Urinary bladder (tissue), 4 donors: ENCODE data around the gene CCDC71L. TPM values are rescaled to one million over a fixed set of nuclear protein-coding genes. Genes with fewer than 3 reads are reported as not detected.
A peak's percentile ranks its signal among the peaks of the same experiment; 100 is the strongest.
"Not testable (repeated sequence)": the region's sequence is repeated elsewhere in the genome, so short reads cannot be mapped to it uniquely, and the experiment has no call there.

ENCODE experiments used
- DNase-seq: peaks from one replicate; pipeline ENCODE4 v3.0.0-alpha.2; 2015; ENCODE audit errors: extremely low spot score
- H3K27ac ChIP-seq: one replicate; pipeline ENCODE4 v1.5.1; 2013; ENCODE audit warnings: low read depth, mild to moderate bottlenecking, moderate library complexity
- H3K36me3 ChIP-seq: one replicate; pipeline ENCODE4 v1.6.1; 2013; ENCODE audit warnings: mild to moderate bottlenecking, moderate library complexity; ENCODE audit not compliant: insufficient read depth
- H3K4me1 ChIP-seq: one replicate; pipeline ENCODE4 v1.6.1; 2013; ENCODE audit warnings: mild to moderate bottlenecking, moderate library complexity; ENCODE audit not compliant: insufficient read depth
- H3K4me3 ChIP-seq: one replicate; pipeline ENCODE4 v1.5.1; 2013; ENCODE audit warnings: low read depth, low read length
- WGBS: extraction: QIAGEN DNeasy Blood & Tissue Kit; methylation state at CpG from one replicate; pipeline ENCODE4 v1.1.7; 2013; 5-methylcytosine and 5-hydroxymethylcytosine counted together
- polyA plus RNA-seq: library from polyadenylated mRNA; stranded (reverse); fragments of 200-250 nt; gene quantifications from one replicate; pipeline ENCODE4 v1.2.3, GENCODE V29; 2013
- total RNA-seq: library from RNA; depleted of rRNA; stranded (reverse); fragments of >200 nt; gene quantifications from one replicate; pipeline ENCODE4 v1.2.3, GENCODE V29; 2014
- donor health status: healthy with polysubstance abuse.
- donor health status: healthy.

CCDC71L gene
- total and polyA plus RNA-seq, 2 donors, result 10.6 to 24.3 TPM

DNA sequence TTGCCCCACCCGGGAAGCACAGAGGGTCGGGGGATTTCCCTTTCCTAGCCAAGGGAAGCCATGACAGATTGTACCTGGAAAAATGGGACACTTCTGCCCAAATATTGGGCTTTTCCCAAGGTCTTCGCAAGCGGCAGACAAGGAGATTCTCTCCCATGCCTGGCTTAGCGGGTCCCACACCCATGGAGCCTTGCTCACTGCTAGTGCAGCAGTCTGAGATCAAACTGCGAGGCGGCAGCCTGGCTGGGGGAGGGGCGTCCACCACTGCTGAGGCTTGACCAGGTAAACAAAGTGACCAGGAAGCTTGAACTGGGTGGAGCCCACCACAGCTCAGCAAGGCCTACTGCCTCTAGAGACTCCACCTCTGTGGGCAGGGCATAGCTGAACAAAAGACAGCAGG, 11.0 kb upstream of the CCDC71L start:
- not testable (repeated sequence) for H3K36me3 ChIP-seq, H3K4me3 ChIP-seq, DNase-seq, H3K4me1 ChIP-seq, H3K27ac ChIP-seq
- WGBS, result 92% methylated on average over 8 of the region's 8 CpGs

DNA sequence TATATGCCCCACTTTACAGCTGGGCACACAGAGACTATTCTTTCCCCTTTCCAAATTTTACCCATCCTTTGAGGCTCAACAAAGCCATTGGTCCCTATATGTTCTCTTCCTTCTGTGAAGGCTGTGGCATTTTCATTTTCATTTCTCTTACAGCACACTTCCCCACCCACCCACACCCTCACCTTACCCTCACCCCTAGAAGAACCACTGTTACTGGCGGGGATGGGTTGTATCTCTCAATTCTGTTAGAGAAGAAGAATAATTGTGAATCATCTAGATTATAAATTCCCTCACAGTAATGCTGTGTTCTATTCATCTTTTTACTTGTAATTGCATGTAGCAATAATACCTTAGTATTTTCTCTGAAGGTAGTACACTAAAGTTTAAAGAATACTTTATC, 10.2 kb upstream of the CCDC71L start:
- H3K4me1 ChIP-seq, result no peaks in the 10 kb centered on the region
- H3K4me3 ChIP-seq, result no peak overlapping the region
- DNase-seq, result no peak
- no peaks in the 10 kb centered on the region for H3K36me3 ChIP-seq
- H3K27ac ChIP-seq, result no peak overlapping the region
- 83% methylated on average over 1 of the region's 1 CpG for WGBS

DNA sequence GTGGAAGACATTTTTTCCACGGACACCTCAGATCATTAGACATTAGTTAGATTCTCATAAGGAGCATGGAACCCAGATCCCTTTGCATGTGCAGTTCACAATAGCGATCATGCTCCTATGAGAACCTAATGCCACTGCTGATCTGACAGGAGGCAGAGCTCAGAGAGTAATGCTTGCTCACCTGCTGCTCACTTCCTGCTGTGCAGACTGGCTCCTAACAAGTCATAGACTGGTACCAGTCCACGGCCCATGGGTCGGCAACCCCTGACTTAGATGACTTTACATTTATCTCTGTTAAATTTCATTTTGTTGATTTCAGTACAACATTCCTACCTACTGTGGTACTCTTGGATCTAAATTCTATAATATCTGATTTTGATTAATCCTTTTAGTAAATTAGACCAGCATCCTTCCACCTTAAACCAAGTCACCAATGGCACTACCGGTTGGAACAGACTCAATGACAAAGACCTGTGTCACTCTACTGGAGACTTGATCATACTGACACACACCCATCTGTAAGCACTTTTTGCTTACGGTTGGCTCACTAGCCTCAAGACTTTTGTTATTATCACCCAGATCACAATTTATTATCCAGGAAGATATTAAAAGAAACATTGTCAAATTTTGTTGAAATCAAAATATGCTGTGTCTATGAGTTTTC, 8.0 kb upstream of the CCDC71L start:
- WGBS, result 85% methylated on average over 6 of the region's 6 CpGs
- no peak overlapping the region for H3K4me3 ChIP-seq
- H3K4me1 ChIP-seq, result no peaks in the 10 kb centered on the region
- DNase-seq, result no peak
- H3K27ac ChIP-seq, result no peak overlapping the region
- H3K36me3 ChIP-seq, result no peaks in the 10 kb centered on the region

DNA sequence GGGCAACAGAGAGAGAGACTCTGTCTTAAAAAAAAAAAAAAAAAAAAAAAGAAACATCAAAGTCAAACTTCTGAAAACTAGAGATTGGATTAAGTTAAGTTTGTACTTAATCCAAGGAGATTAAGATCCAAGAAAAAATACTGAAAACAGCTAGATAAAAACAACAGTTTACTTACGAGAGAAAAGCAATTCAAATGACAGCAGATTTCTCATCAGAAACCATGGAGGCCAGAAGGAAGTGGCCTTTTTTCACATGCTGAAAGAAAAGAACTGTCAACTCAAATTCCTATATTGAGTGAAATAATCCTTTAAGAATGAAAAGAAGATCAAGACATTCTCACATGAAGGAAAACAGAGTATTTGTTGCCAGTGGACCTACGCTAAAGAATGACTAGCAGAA, 5.4 kb upstream of the CCDC71L start:
- H3K27ac ChIP-seq, result no peak overlapping the region
- no peaks in the 10 kb centered on the region for H3K36me3 ChIP-seq
- no peak for DNase-seq
- no peak overlapping the region for H3K4me3 ChIP-seq
- WGBS, result 72% methylated on average over 2 of the region's 2 CpGs
- H3K4me1 ChIP-seq, result no peaks in the 10 kb centered on the region

DNA sequence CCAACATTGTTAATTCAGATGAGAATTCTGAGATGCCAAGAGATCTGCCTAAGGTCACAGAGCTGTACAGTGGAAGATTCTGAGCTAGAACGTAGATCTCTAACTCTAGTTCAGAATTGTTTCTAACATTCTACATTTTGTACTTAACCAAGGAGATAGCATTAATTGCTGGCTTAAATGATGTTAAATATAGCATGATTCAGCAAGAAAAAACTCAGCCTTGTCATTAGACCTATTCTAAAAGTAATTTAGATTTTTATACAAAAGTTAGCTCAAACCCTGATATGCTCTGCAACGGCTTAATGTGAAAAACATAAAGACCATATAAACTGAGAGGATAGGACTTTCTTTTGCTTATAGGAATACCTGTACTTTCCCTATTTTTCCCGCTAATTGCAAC, 3.4 kb upstream of the CCDC71L start:
- no peak for DNase-seq
- H3K27ac ChIP-seq, result no peak overlapping the region
- H3K36me3 ChIP-seq, result no peaks in the 10 kb centered on the region
- H3K4me3 ChIP-seq, result no peak overlapping the region
- WGBS, result 68% methylated on average over 3 of the region's 3 CpGs
- no peaks in the 10 kb centered on the region for H3K4me1 ChIP-seq

DNA sequence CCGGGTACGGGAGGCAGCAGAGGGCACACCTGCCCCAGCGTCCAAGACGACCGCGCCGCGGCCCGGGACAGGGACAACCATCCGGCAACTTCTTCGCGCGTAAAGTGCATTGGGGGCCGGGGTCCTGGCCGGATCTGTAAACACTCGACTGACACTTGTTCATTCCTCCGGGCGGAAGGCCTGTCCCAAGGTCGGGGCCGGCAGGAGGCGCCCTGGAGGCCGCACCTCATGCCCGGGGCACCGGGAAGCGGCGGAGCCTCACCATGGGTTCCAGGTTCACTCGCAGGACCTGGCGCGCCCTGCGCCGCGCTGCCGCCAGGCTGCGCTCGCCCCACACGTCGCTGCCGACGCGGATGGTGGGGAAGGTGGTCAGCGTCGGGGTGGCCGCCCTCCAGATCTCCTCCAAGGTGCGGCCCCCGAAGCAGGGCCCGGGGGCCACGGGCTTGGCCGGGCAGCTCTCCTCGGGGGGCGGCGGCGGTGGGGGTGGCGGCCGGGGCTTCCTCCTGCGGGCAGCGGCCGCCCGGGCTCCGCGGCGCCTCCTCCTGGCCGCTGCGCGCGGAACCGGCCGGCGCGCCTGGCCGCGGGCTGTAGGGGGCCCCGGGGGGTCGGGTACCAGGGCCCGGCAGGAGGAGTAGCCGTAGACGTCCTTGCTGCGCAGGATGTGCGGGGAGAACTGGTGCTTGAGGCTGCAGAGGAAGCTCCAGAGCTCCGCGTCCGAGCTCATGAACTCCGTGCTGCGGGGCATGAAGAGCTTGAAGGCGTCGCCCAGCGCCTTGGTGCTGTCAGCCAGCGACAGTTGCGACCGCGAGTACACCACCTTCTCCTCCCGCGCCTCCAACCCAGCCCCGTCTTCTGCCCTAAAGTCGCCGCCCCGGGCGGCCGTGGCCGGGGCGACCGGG, 746 bp downstream of the CCDC71L start:
- H3K4me3 ChIP-seq, result peak overlapping the region; percentile 89
- no peak for DNase-seq

DNA sequence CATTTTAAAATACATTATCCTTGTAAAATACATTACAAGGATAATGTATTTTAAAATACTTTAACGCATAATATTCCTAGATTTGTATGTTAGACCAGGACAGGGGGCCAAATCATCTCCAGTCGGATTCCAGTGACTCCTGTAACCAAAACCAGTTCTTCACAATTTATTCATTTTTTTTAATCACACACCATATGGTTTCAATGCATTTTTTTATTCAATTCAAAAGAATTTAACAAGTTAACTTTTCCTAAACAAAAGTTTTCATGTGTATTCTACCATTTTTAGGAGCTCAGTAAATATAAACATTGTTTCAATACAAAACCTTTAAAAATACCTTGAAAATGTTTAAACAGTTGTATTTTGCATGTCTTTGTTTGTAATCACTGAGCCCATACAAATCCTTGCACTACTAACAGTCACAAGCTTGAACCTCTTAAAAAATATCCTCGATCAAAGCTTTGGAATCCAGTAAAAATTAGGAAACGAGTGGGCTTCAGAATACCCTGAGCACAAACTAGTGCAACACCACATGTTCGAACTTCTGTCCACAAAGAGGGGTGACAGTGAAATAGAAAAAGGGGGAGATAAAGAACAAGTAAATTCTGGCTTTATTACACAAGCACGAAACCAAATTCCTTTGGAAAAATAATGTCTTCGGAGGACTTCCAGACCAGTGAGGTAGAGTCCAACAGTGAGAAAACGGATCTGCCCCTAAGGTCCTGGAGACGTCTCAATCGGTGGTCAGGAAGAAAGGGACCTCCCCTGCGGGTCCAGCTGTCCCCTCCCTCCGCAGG, 1.6 kb downstream of the CCDC71L start:
- H3K4me3 ChIP-seq, result peak overlapping the region; percentile 89
- no peaks in the 10 kb centered on the region for H3K36me3 ChIP-seq
- 16% methylated on average over 12 of the region's 12 CpGs for WGBS
- DNase-seq, result no peak
- H3K27ac ChIP-seq, result peak overlapping the region; percentile 96
- no peaks in the 10 kb centered on the region for H3K4me1 ChIP-seq

More for the DNA sequence above, 746 bp downstream of the CCDC71L start:
- Histone ChIP-seq H3K27ac (peak overlapping the region; percentile 96), H3K4me1 (no peaks in the 10 kb centered on the region), H3K36me3 (no peaks in the 10 kb centered on the region)
- under 1% methylated on average over 101 of the region's 101 CpGs for WGBS

DNA sequence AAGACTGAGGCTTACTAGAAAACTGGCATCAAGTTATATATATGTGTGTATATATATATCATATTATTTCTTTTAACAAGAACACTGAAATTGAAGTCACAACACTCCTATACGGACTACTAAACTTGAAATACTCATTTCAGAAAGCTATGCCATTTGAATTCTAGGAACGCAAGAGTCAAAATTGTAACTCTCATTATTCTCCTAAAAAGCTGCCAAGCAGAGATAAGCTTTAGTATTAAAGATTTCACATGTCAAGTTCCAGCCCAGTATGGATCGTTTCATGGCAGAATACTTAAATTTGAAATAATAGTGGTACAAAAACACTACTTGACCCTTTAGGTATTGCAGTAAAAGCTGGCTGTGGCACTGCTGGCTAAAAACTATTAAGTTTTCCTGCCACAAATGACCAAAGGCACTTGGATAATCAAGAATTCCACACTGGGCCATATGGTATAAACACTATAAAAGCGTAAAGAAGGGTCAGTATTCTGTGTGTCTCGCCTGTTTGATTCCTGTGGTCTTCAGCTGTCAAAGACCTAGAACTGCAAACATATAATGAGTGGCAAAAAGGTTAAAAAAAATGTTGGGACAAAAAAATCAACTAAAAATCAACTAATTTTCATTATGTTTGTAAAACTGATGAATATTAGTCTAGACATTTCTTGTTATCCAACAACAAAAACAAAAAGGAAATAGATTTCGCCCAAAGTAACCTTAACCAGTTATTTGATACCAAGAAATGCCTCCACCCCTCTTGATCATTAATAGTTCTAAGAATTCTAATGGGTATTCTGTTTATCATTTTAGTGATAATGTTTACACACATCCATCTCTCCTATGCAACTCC, 2.4 kb downstream of the CCDC71L start:
- Histone ChIP-seq H3K4me1 (no peaks in the 10 kb centered on the region), H3K27ac (no peak overlapping the region), H3K4me3 (peak overlapping the region; percentile 29), H3K36me3 (no peaks in the 10 kb centered on the region)
- 89% methylated on average over 6 of the region's 6 CpGs for WGBS
- no peak for DNase-seq

DNA sequence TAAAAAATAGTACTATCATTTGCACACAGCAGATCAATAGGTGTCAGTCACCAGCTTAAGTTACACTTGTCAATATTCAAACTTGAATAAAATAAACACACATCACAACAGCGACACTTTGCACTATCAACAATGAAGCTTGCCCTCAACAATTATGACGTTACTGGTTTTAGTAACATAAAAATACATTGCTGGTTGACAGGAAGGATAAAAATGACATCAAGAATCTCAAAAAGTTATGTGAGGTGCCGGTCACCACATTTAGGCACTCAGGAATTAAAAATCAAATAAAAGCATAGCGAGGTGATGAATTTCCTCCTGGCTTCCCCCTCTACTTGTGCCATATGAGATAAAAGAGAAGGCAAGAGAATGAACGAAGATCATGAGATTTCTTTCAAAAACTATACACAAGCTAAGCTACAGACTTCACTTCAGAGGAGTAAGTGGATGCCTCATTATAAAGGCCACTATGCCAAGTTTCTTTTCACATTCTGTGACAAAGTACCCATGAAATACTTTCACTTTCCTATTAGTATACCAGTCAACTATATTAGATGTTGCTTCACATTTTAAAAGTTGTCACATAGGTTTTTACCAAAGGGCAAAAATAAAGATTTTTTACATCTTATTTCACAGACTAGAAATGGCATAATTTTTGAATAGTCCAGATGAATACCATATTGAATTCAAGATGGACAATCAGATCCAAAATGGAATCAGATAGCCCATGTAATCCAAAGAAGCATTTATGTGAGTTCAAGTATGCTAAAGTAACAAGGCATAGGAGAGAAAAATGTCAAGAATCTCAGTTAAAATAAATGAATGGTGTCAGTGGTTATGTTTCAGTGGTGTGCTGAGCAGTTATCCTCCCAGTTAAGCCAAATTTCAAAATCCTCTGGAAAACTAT, 3.6 kb downstream of the CCDC71L start:
- H3K27ac ChIP-seq, result no peak overlapping the region
- no peak for DNase-seq
- H3K36me3 ChIP-seq, result no peaks in the 10 kb centered on the region
- no peak overlapping the region for H3K4me3 ChIP-seq
- 80% methylated on average over 5 of the region's 5 CpGs for WGBS
- H3K4me1 ChIP-seq, result no peaks in the 10 kb centered on the region

DNA sequence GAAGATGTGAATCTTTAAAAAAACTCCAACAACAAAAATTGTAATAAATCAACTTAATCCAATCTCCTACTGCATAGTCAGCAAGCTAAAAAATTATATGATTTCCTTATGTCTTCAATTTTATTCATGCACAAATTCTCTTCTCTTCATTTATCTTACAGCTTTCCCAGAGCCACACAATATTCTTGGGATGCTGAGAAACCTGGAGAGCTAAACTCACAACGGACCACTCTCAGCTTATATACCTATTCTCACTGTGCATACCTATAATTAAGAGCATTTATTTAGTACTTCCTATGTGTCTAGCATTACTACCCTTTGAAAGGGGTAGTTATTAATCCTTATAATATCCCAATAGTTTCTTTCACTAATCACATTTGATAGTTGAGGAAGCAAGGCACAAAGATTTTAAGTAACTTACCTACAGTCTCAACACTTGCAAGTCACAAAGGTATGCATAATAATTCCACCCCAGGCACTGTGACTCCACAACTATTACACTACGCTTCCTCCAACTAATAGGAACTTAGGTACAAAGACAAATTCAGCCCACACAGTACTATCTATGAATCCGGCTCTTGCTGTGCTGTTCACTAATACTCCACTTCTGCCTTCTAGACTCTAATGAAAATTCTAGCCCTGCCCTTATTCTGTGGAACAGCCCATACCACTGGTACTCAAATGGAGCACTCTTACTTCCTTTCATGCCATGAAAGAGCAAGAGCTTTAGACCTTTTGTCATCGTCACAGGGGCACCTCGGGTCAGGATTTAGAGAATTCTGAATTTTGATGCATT, 5.1 kb downstream of the CCDC71L start:
- Histone ChIP-seq H3K27ac (no peak overlapping the region), H3K4me3 (no peak overlapping the region), H3K36me3 (no peaks in the 10 kb centered on the region), H3K4me1 (no peaks in the 10 kb centered on the region)
- WGBS, result 95% methylated on average over 5 of the region's 5 CpGs
- no peak for DNase-seq

DNA sequence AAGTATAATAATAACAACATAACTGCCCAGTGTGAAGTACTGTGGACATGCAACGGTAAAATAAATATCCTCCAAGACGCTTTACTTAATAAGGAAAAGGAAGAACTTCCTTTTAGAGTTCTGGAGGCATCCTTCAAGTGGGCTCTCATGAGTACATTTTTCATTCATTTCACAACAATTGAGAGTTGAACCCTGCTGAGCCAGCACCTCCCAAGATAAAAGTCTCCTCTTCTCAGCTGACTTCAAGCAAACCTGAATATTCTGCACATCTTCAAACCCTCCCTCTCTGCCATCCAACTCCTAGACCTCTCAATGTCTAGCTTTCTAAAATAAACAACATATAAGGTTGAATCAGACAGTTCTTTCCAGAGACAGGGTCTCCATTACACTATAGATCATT, 7.5 kb downstream of the CCDC71L start:
- DNase-seq, result no peak
- WGBS, result 59% methylated on average over 2 of the region's 2 CpGs

DNA sequence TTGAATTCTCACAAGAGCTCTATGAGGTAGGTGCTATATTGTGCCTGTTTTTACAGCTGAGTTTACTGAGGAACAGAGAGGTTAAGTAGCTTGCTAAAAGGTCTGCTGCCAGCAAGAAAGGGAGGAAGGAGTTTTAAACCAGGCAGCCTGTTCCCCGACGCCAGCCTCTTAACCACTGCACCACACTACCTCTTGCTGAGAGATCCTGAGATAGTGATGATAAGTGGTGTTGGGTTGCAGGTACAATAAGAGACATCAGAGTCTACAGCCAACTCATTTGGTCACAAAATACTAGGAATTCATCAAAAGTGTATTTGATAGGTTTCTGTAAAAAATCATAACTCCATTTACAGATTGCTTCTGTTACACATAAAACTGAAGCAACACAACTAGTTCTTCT, 8.0 kb downstream of the CCDC71L start:
- 63% methylated on average over 2 of the region's 2 CpGs for WGBS
- DNase-seq, result no peak
- H3K36me3 ChIP-seq, result no peaks in the 10 kb centered on the region
- no peak overlapping the region for H3K27ac ChIP-seq
- no peaks in the 10 kb centered on the region for H3K4me1 ChIP-seq
- no peak overlapping the region for H3K4me3 ChIP-seq

More for the DNA sequence above, 7.5 kb downstream of the CCDC71L start:
- no peaks in the 10 kb centered on the region for H3K36me3 ChIP-seq
- no peaks in the 10 kb centered on the region for H3K4me1 ChIP-seq
- no peak overlapping the region for H3K4me3 ChIP-seq
- H3K27ac ChIP-seq, result no peak overlapping the region
